GM18517 (cell line): Measurements from ENCODE around the gene CDT1.
"Not testable (repeated sequence)": the region's sequence is repeated elsewhere in the genome, so short reads cannot be mapped to it uniquely, and the experiment has no call there.

Experiments used
- ATAC-seq: cut with Tn5 transposase; IDR thresholded peaks from one replicate; pipeline ENCODE4 v1.9.1; 2021; ENCODE audit warnings: mild to moderate bottlenecking, moderate library complexity; ENCODE audit not compliant: unreplicated experiment

The CDT1 gene

DNA sequence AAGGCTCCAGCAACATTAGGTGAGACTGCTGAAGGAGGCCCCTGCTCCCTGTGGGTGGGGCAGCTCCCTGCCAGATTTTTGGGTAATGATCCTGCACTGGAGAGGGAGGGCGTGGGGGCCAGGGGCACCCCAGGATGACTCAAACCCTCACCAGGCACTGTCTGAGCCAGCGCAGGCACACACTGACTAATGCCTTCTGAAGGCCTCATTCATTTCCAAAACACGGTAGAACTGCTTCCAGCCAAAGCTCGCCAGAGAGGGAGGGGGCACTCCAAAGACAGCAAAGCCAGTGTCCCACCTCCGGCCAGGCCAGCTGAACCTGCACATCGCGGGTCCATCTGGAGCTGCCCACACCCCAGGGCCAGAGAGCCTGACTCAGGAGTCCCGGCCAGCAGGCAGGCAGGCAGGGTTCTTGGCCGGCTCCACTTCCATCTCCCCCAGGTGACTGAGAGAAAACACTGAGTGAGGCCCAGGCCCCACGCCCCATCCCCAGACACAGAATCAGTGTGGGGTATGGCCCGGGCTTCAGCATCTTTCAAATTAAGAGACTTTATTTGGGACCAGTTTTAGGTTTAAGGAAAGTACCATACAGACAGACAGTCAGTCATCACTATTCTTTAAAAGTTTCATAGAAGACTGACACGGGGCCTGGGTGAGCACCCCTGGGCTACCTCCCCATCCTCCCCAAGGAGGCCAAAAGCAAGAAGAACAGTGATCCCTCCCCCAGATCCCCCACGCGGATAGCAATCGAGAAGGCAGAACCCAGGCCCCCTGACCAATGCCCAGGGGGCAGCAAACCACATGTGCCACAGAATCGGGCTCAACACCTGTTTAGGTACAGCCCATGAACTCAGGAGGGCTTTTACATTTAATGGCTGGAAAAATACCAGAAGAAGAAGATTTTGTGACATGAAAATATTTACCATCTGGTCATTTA is 20.9 kb upstream of the CDT1 start:
- no peak for ATAC-seq

DNA sequence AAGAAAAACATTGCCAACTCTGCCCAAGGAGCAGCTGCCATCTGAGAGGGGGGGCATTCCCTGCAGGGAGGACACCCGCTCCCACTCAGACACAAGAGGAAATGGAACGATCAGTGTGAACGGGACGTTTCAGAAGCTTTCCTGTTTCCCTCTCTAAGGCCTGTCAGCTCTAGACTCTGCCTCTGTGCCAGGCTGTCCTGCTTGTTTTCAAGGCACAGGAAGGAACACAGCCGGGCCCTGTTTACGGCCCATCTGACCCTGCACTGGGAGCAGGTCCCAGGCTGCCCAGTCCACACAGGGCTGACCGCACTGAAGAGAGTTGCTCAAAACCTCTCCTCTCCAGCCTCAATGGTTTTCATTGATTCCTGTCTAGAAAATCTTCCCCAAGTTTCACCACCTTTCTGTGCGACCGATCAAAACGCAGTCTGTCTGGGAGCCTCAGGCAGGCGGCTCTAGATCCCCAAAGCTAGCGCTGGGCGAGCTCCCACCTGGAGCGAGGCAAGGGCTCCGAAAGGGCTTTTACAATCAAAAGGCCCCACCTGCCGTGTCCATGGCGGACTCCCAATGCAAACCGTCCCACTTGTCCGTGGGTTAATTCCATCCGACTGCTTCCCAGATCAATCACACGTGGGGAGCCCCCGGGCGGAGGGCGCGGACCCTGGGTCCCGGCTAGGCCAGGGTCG is 20.1 kb upstream of the CDT1 start:
- no peak for ATAC-seq

GRCh38 chr16:88784074-88784855 is 19.3 kb upstream of the CDT1 start:
- no peak for ATAC-seq

DNA sequence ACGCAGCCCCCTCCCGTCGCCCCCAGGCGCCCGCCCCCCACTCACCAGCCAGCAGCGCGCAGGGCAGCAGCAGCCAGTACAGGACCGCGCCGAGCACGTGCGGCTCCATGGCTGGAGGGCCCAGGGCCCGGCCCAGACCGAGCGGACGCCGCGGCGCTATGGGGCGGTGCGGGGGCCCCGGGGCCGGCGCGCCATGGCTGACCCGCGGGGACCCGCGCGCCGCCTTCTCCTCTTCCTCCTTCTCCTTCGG is 18.8 kb upstream of the CDT1 start:
- ATAC-seq: no peak

DNA sequence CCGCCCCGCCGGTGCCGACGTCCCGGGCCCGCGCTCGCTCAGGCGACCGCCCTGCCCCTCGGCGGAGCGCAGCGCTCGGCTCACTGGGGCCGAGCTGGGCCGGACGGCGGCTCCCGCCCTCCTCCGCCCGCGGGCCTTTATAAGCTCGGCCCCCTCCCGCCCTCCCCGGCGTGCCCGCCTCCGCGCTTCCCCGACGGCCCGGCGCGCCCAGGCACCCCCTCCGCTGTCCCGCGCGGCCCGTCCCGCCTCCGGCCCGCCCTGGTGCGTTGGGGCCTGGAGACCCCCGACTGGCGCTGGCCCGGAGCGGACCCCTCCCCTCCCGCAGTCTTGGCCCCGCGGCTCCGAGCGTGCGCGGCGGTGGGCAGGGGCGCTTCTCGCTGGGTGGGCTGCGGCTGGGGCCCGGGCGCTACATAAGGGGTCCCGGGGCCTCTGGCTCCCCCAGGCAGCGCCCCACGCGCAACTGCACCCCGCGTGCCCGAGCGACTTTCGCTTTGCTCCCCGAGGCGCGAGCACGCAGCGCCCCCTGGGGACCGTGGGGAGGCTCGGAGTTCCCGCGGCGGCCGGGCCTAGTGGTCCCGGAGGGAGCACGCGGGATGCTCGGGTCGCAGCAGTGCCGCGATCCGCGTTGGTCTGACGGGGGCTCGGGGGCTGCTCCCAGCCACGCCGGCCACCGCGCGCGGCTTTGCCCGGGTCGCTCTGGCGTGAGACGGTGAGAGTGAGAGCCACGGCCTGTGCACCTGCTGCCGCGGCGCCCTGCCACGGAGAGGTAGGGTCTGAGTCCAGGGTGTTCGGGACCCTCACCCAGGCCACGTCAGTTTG is 18.3 kb upstream of the CDT1 start, which contains the start of gene PIEZO1:
Gene PIEZO1, minus strand, starts transcription at position 115 of the 819 bp plus-strand sequence. CDS start 256 bp downstream, outside the sequence.
- ATAC-seq: no peak

DNA sequence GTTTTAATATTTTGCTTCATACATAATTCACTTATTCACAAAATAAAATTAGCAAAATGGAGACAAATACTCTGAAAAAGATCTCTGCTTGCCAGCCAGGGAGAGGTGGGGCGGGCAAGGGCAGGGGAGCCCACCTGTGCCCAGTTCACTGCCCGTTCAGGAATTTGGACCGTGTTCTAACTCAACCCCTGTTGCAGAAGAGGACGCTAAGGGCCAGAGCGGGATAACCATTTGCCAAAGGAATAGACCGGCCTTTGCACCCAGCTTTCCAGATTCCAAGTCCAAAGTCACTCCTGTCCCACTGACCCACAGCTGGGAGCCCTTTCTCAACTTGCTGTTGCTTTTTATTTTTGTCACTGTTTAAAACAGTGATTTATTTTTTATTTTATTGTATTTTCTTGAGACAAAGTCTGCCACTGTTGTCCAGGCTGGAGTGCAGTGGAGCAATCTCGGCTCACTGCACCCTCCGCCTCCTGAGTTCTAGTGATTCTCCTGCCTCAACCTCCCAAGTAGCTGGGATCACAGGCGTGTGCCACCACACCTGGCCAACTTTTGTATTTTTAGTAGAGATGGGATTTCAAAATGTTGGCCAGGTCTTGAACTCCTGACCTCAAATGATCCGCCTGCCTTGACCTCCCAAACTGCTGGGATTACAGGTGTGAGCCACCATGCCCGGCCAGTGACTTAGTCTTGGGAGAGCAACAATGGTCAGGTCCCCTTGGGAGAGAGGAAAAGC is 15.8 kb upstream of the CDT1 start:
- no peak for ATAC-seq

- not testable (repeated sequence) for ATAC-seq
These were observed 14.8 kb upstream of the CDT1 start for GRCh38 chr16:88788749-88789148.

DNA sequence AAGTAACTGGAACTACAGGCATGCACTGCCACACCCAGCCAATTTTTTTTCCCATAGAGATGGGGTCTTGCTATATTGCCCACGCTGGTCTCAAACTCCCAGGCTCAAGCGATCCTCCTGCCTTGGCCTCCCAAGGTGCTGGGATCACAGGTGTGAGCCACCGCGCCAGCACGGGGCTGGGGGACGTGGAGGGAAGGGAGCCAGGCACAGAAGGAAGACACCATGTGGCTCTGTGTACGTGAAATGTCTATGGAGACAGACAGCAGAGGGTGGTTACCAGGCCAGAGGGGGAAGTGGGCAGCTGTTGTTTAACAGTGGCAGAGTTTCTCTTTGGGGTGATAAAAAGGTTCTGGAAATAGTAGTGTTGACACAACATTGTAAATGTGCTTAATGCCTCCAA is 14.0 kb upstream of the CDT1 start:
- no peak for ATAC-seq

- no peak for ATAC-seq
These were observed 13.0 kb upstream of the CDT1 start for GRCh38 chr16:88790312-88791211.

GRCh38 chr16:88792078-88792550 is 11.5 kb upstream of the CDT1 start:
- ATAC-seq: no peak

DNA sequence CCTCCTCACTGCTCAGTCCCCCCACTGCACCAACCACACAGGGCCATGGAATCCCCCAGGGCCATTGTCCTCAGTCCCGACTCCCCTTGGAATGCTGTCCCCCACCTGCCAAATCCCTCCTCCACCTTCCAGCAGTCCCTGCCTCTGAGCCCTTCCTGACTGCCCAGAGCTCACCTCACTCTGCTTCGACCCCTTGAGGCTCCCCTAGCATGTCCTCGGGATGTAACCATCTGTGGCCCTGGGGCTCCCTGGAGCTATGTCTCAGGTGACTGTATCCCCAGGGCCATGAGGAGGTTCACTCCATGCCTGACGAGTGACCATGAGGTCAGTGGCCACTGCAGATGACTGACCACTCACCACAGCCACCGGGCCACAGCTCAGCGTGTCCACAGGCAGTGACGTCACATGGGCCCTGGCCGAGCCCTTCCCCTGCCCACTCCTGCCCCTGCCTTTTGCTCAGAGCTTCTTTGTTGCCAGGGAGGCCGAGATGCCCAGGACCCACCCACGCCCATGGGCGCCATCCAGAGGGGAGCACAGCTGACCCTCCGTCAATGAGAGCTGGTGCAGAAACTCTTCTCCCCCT is 10.8 kb upstream of the CDT1 start:
- ATAC-seq: no peak

DNA sequence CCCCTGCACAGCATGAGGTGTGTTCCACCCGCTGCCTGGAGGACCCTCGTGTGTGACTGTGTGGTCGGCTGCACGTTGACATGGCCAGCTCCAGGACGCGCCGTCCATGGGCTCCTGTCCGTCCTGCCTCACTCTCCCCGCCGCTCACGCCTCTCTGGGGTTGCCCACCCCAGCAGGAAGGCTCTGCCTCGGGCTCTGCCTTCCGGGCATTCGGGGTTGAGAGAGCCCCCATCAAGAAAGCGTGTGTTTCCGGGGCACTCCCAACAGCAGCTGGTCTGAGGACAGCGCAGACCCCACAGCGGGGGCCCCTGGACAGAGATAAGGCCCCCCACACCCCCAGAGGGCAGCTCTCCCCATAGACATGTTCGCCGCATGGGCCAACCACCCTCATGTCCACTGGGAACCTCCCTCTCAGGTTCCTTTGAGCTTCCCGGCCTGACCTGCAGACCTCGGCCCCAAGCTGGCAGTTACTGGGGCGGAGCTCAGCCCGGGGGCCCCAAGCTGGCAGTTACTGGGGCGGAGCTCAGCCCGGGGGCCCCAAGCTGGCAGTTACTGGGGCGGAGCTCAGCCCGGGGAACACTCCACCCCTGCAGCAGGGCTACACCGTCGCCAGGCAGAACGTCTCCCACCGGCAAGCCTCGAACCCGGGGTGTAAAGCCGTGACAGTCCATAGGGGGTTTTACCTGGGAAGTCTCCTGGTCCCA is 10.2 kb upstream of the CDT1 start:
- ATAC-seq: no peak

- ATAC-seq: no peak
These were observed 7.3 kb upstream of the CDT1 start for GRCh38 chr16:88796278-88796677.

DNA sequence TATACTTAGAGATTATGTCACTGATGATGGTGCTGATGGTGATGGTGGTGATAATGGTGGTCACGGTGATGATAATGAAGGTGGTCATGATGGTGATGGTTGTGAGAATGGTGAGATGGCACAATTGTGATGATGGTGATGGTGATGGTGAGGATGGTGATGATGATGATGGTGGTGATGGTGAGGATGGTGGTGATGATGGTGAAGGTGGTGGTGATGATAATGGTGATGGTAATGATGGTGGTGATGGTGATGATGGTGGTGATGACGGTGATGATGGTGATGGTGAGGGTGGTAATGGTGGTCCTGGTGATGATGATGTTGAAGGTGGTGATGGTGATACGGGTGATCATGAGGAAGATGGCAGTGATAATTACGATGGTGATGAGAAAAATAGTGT is 5.5 kb upstream of the CDT1 start:
- no peak for ATAC-seq

- ATAC-seq: no peak
These were observed 4.7 kb upstream of the CDT1 start for GRCh38 chr16:88798772-88799455.

- no peak for ATAC-seq
These were observed 3.9 kb upstream of the CDT1 start for GRCh38 chr16:88799569-88800276.

- ATAC-seq: no peak
These were observed 3.4 kb upstream of the CDT1 start for GRCh38 chr16:88800277-88800592.
